Endothelial cell of umbilical vein (primary cell): ENCODE data around the gene CCDC136. TPM values are rescaled to one million over a fixed set of nuclear protein-coding genes. Genes with fewer than 3 reads are reported as not detected.

Source experiments
- BruUV-seq: library from RNA; stranded (reverse); fragments of 400-500 nt; replicated peaks from 2 replicates; lab custom pipeline; 2021; lab: Mats Ljungman, UMichigan
- CTCF ChIA-PET: fragments of 300-600, 350-600 bp; sonication (Branson Sonifier 250); formaldehyde crosslinking; loops from one replicate; lab custom pipeline; 2021; ENCODE audit warnings: antibody characterized with exemption, inconsistent platforms; lab: Charles Lee
- POLR2A ChIA-PET: fragments of 300-600, 350-600 bp; sonication (Branson Sonifier 250); formaldehyde crosslinking; loops from one replicate; lab custom pipeline; 2021; ENCODE audit warnings: antibody characterized with exemption, inconsistent platforms; lab: Charles Lee
- DNase-seq: peaks from one replicate; pipeline ENCODE4 v3.0.0-alpha.2; 2011; ENCODE audit warnings: low read depth, low spot score
- FAIRE-seq: peaks from 2 replicates; lab custom pipeline; 2011; peaks lifted over from hg19 to GRCh38; lab: Jason Lieb, UNC
- H2AFZ ChIP-seq: 2 replicates; pipeline ENCODE4 v1.6.0; 2012; ENCODE audit warnings: low read depth, low read length, control low read depth, inconsistent platforms
- H3K27ac ChIP-seq: 2 replicates; pipeline ENCODE4 v1.5.1; 2011; ENCODE audit warnings: low read depth, mild to moderate bottlenecking, control low read depth, low read length, moderate library complexity; ENCODE audit not compliant: insufficient read depth
- H3K27me3 ChIP-seq, 2 experiments: 2 replicates each; pipeline versions ENCODE4 v1.6.0 to v1.6.1; 2011; ENCODE audit warnings: low read length in 2 of 2, mixed read lengths in 1 of 2; ENCODE audit not compliant: control insufficient read depth in 2 of 2, insufficient read depth in 2 of 2
- H3K36me3 ChIP-seq, 2 experiments: 2 replicates in 1 of 2; 3 replicates in 1 of 2; pipeline ENCODE4 v1.5.1; 2011; ENCODE audit warnings: low read length in 2 of 2, mild to moderate bottlenecking in 1 of 2, moderate library complexity in 1 of 2; ENCODE audit not compliant: control insufficient read depth in 2 of 2, insufficient read depth in 2 of 2; ENCODE audit errors: extremely low read depth in 1 of 2
- H3K4me1 ChIP-seq: 3 replicates; pipeline ENCODE4 v1.5.1; 2011; ENCODE audit warnings: mild to moderate bottlenecking, low read length; ENCODE audit not compliant: control insufficient read depth, insufficient read depth; ENCODE audit errors: extremely low read depth
- H3K4me2 ChIP-seq: 2 replicates; pipeline ENCODE4 v1.6.1; 2011; ENCODE audit warnings: low read length, control low read depth, mixed read lengths; ENCODE audit not compliant: insufficient read depth
- H3K4me3 ChIP-seq, 3 experiments: fragments of 200-600 bp in 1 of 3; sonication (generic), shearing (Covaris generic) in 1 of 3; replicated peaks in 1 of 3; 2 replicates each; pipeline ENCODE4 v1.5.1; 2011 to 2016; ENCODE audit warnings: control low read depth in 3 of 3, low read length in 3 of 3, mild to moderate bottlenecking in 2 of 3, inconsistent platforms in 1 of 3, low read depth in 1 of 3, moderate library complexity in 1 of 3; ENCODE audit not compliant: insufficient read depth in 1 of 3
- H3K79me2 ChIP-seq: 2 replicates; pipeline ENCODE4 v1.6.0; 2012; ENCODE audit warnings: low read length, inconsistent platforms; ENCODE audit not compliant: control insufficient read depth, insufficient read depth
- H3K9ac ChIP-seq: replicated peaks from 2 replicates; pipeline ENCODE3; 2011; ENCODE audit warnings: low read length, control low read depth; ENCODE audit not compliant: insufficient read depth; ENCODE audit errors: extremely low read depth
- H3K9me1 ChIP-seq: replicated peaks from 3 replicates; pipeline ENCODE4 v1.6.0; 2011; ENCODE audit warnings: mild to moderate bottlenecking, low read length; ENCODE audit not compliant: control insufficient read depth, insufficient read depth; ENCODE audit errors: extremely low read depth
- H3K9me3 ChIP-seq: replicated peaks from 2 replicates; pipeline ENCODE4 v1.5.1; 2012; ENCODE audit warnings: low read length, inconsistent platforms; ENCODE audit not compliant: control insufficient read depth, insufficient read depth
- H4K20me1 ChIP-seq: replicated peaks from 2 replicates; pipeline ENCODE3; 2011; ENCODE audit warnings: mild to moderate bottlenecking, low read length; ENCODE audit not compliant: control insufficient read depth, insufficient read depth; ENCODE audit errors: extremely low read depth
- EZH2 ChIP-seq: IDR thresholded peaks from 2 replicates; pipeline ENCODE4 v1.6.1; 2012; ENCODE audit warnings: borderline replicate concordance, low read depth, mild to moderate bottlenecking, moderate library complexity, low read length, inconsistent platforms; ENCODE audit not compliant: severe bottlenecking
- FOS ChIP-seq: IDR thresholded peaks from 2 replicates; pipeline ENCODE4 v1.6.1; 2011; ENCODE audit warnings: mild to moderate bottlenecking, low read length, moderate library complexity, borderline replicate concordance; ENCODE audit not compliant: insufficient read depth
- GATA2 ChIP-seq: IDR thresholded peaks from 2 replicates; pipeline ENCODE4 v1.7.0; 2011; ENCODE audit warnings: low read depth, mild to moderate bottlenecking, moderate library complexity, mixed read lengths, low read length; ENCODE audit not compliant: insufficient read length, insufficient read depth
- JUN ChIP-seq: IDR thresholded peaks from 2 replicates; pipeline ENCODE4 v1.6.1; 2011; ENCODE audit warnings: borderline replicate concordance, low read depth; ENCODE audit not compliant: insufficient read length, insufficient read depth
- MYC ChIP-seq: IDR thresholded peaks from one replicate; pipeline ENCODE4 v1.6.1; 2011; ENCODE audit warnings: mild to moderate bottlenecking, low read depth, low read length
- POLR2A ChIP-seq: IDR thresholded peaks from 2 replicates; pipeline ENCODE4 v1.6.1; 2012; ENCODE audit warnings: low read depth, mild to moderate bottlenecking, control low read depth, low read length
- POLR2AphosphoS5 ChIP-seq: IDR thresholded peaks from 2 replicates; pipeline ENCODE4 v1.6.1; 2012; ENCODE audit warnings: low read depth, mild to moderate bottlenecking, control low read depth, low read length, moderate library complexity; ENCODE audit not compliant: insufficient read depth
- dilution Hi-C: fragments of 300-500 bp; cut with MboI; formaldehyde crosslinking; loops from one replicate; pipeline ENCODE4 v1.15.0; 2019; ENCODE audit warnings: low sequenced_read_pairs; ENCODE audit not compliant: extremely low pct_ligation_motif_present
- intact Hi-C: fragments of 100-400 bp; cut with micrococcal nuclease; formaldehyde crosslinking; loops from one replicate; pipeline ENCODE4 v1.10.0; 2022
- polyA plus RNA-seq, 4 experiments: library from polyadenylated mRNA; depleted of rRNA in 3 of 4; stranded (reverse) in 3 of 4; unstranded in 1 of 4; fragments of >200 nt; gene quantifications; 2 replicates each; pipeline versions ENCODE4 v1.2.1 to v1.2.3, GENCODE V29; 2011 to 2012; ENCODE audit warnings: missing spikeins in 1 of 4
- total RNA-seq: library from RNA; stranded (reverse); gene quantifications from 2 replicates; pipeline ENCODE4 v1.2.3, GENCODE V29; 2021
- TF ChIP-seq, protein P1 (sequence below), 2 donors: IDR thresholded peaks; 1 replicate in 1 of 2; 2 replicates in 1 of 2; pipeline ENCODE4 v1.5.1; 2011; ENCODE audit warnings: low read length in 2 of 2, mild to moderate bottlenecking in 2 of 2, moderate library complexity in 2 of 2, control low read depth in 1 of 2, inconsistent platforms in 1 of 2, low read depth in 1 of 2; ENCODE audit not compliant: insufficient read depth in 1 of 2; ENCODE audit errors: extremely low read depth in 1 of 2
- TF ChIP-seq, protein P2 (sequence below): IDR thresholded peaks from 2 replicates; pipeline ENCODE4 v1.6.1; 2011; ENCODE audit not compliant: insufficient read depth, insufficient read length

CCDC136 gene
- total and polyA plus RNA-seq, 2 donors (not counting 3 experiments of a cell fraction or from before 2014, with no cell fraction given) = 1.8 to 3.3 TPM

DNA sequence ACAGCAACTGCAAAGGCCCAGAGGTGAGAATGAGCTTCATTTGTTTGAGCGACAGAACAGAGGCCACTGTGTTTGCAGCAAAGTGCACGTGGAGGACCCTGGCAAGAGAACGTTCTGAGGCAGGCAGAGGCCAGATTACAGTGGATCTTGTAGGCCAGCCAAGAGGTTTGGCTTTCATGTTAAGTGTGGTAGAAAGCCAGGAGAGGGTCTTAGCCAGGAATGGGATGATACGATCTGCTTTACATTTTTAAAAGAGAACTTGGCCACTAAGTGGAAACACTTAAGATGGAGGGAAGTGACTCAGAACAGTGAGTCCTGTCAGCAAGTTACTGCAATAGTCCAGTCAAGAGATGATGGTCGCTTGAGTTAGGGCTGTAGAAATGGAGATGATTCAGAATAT is 4.6 kb downstream of the CCDC136 start:
- peak overlapping the region; percentile 13 for H2AFZ ChIP-seq
- H3K4me1 ChIP-seq = peaks cover 4% of the 10 kb centered on the region
- H3K4me2 ChIP-seq = no peak overlapping the region
- CTCF ChIA-PET = interaction anchor here (1.2 kb wide), 1 partner anchor 11 kb away, joined by 4 read pairs; no protein-coding TSS in a partner anchor
- POLR2A ChIA-PET = no interaction called here
- H3K9me3 ChIP-seq = no peaks in the 10 kb centered on the region
- H3K79me2 ChIP-seq = no peaks in the 10 kb centered on the region
- H3K27me3 ChIP-seq = peaks cover 0 to 3% of the 10 kb centered on the region in 2 experiments
- H3K9me1 ChIP-seq = no peaks in the 10 kb centered on the region
- no peak overlapping the region for H3K27ac ChIP-seq
- intact Hi-C loops = no loop called here
- H3K4me3 ChIP-seq = no peak overlapping the region
- DNase-seq (peak; percentile 51), FAIRE-seq (peak; percentile 58)
- dilution Hi-C loops = no loop called here
- no peaks in the 10 kb centered on the region for H3K36me3 ChIP-seq
- TF ChIP-seq GATA2 (peak; percentile 11), MYC (no peak)
- BruUV-seq = no TSS peak
- no peaks in the 10 kb centered on the region for H4K20me1 ChIP-seq
- H3K9ac ChIP-seq = no peak overlapping the region

DNA sequence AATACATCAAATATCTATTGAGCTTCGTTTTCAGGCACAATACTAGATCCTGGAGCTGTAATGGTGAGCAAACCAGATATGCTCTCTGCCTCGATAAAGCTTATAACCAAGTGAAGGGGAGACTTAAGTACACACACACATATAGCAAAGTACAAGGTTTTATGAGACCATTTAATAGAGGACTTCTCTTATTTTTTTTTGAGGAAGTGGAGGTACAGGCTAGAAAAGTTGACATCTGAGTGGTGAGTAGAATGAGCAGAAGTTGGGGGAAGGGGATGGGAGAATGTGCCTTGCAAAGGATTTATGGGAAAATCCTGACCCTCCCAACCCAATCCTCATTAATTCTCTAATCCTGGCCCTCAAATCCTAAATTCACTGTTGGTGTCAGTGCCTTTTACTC is 7.7 kb downstream of the CCDC136 start:
- Histone ChIP-seq H3K9me3 (no peaks in the 10 kb centered on the region), H2AFZ (no peak overlapping the region), H3K4me1 (no peaks in the 10 kb centered on the region), H3K36me3 (no peaks in the 10 kb centered on the region), H3K9ac (no peak overlapping the region), H3K4me3 (no peak overlapping the region), H4K20me1 (no peaks in the 10 kb centered on the region), H3K27ac (no peak overlapping the region), H3K4me2 (no peak overlapping the region), H3K9me1 (no peaks in the 10 kb centered on the region), H3K79me2 (no peaks in the 10 kb centered on the region), H3K27me3 (no peaks in the 10 kb centered on the region)
- BruUV-seq = no TSS peak
- ChIA-PET CTCF (interaction anchor here (0.9 to 1.6 kb wide), 3 partner anchors 8 to 84 kb away, joined by 3 to 4 read pairs (median 3); no protein-coding TSS in a partner anchor), POLR2A (no interaction called here)
- DNase-seq = no peak
- no peak for TF ChIP-seq GATA2
- TF ChIP-seq JUN = no peak
- no peak for TF ChIP-seq POLR2A
- TF ChIP-seq, protein P1, sequence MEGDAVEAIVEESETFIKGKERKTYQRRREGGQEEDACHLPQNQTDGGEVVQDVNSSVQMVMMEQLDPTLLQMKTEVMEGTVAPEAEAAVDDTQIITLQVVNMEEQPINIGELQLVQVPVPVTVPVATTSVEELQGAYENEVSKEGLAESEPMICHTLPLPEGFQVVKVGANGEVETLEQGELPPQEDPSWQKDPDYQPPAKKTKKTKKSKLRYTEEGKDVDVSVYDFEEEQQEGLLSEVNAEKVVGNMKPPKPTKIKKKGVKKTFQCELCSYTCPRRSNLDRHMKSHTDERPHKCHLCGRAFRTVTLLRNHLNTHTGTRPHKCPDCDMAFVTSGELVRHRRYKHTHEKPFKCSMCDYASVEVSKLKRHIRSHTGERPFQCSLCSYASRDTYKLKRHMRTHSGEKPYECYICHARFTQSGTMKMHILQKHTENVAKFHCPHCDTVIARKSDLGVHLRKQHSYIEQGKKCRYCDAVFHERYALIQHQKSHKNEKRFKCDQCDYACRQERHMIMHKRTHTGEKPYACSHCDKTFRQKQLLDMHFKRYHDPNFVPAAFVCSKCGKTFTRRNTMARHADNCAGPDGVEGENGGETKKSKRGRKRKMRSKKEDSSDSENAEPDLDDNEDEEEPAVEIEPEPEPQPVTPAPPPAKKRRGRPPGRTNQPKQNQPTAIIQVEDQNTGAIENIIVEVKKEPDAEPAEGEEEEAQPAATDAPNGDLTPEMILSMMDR (IDR thresholded peaks at IDR 0.05; ENCODE audit: extremely low read depth in 1 of 2, insufficient read depth in 1 of 2, low read depth in 1 of 2, low read length in 2 of 2) = no peak
- no peak for TF ChIP-seq FOS
- no peak for TF ChIP-seq POLR2AphosphoS5
- TF ChIP-seq, protein P2, sequence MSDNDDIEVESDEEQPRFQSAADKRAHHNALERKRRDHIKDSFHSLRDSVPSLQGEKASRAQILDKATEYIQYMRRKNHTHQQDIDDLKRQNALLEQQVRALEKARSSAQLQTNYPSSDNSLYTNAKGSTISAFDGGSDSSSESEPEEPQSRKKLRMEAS = no peak
- no peak for TF ChIP-seq EZH2
- no peak for TF ChIP-seq MYC
- intact Hi-C loops (no loop called here), dilution Hi-C loops (no loop called here)
- no peak for FAIRE-seq
